Heart left ventricle (tissue), 16 donors: ENCODE measurements around the gene MACROD1. TPM values are rescaled to one million over a fixed set of nuclear protein-coding genes. Genes with fewer than 3 reads are reported as not detected.

Experiments used
- ATAC-seq, 4 donors: fragments of 200-7000 bp; cut with Tn5 transposase; one replicate each; pipeline ENCODE4 v1.9.1; 2020 to 2022; ENCODE audit warnings: moderate library complexity in 4 of 4, mild to moderate bottlenecking in 3 of 4, moderate number of reproducible peaks in 1 of 4
- DNase-seq, 5 donors: peaks; one replicate each; pipeline ENCODE4 v3.0.0-alpha.2; 2020
- H3K27ac ChIP-seq, 12 donors: fragments of 200-600 bp; sonication (generic) in 4 of 12; one replicate each; pipeline versions ENCODE4 v1.5.0 to v1.8.0; 2016 to 2022; ENCODE audit warnings: mild to moderate bottlenecking in 2 of 12
- H3K27me3 ChIP-seq, 9 donors: fragments of 200-600 bp; sonication (generic) in 2 of 9; one replicate each; pipeline versions ENCODE4 v1.5.1 to v1.8.0; 2016 to 2022; ENCODE audit warnings: mild to moderate bottlenecking in 3 of 9
- H3K36me3 ChIP-seq, 9 donors: fragments of 200-600 bp; sonication (generic) in 2 of 9; one replicate each; pipeline versions ENCODE4 v1.5.0 to v1.8.0; 2018 to 2022; ENCODE audit warnings: mild to moderate bottlenecking in 2 of 9
- H3K4me1 ChIP-seq, 12 donors: fragments of 200-600 bp; sonication (generic) in 4 of 12; one replicate each; pipeline versions ENCODE4 v1.5.0 to v1.8.0; 2016 to 2022; ENCODE audit warnings: mild to moderate bottlenecking in 3 of 12
- H3K4me3 ChIP-seq, 12 donors: fragments of 200-600 bp; sonication (generic) in 4 of 12; one replicate each; pipeline versions ENCODE4 v1.5.0 to v1.8.0; 2017 to 2022; ENCODE audit warnings: mild to moderate bottlenecking in 9 of 12, moderate library complexity in 4 of 12
- H3K9me3 ChIP-seq, 12 donors: fragments of 200-600 bp; sonication (generic) in 4 of 12; one replicate each; pipeline versions ENCODE4 v1.5.0 to v1.8.0; 2016 to 2022; ENCODE audit warnings: mild to moderate bottlenecking in 1 of 12
- CTCF ChIP-seq, 12 donors: fragments of 200-600 bp; sonication (generic) in 4 of 12; IDR thresholded peaks; one replicate each; pipeline versions ENCODE4 v1.5.0 to v1.8.0; 2018 to 2022; ENCODE audit warnings: antibody characterized with exemption in 12 of 12, mild to moderate bottlenecking in 5 of 12
- POLR2A ChIP-seq, 2 donors: fragments of 450-650 bp; IDR thresholded peaks; one replicate each; pipeline ENCODE4 v1.6.1; 2017; ENCODE audit warnings: antibody characterized with exemption in 2 of 2, mild to moderate bottlenecking in 2 of 2, moderate library complexity in 2 of 2
- WGBS, 4 donors: extraction: QIAGEN DNeasy Blood & Tissue Kit in 2 of 4; methylation state at CpG; one replicate each; pipeline versions ENCODE4 v1.1.5 to v1.1.7; 2013 to 2018; 5-methylcytosine and 5-hydroxymethylcytosine counted together
- intact Hi-C, 10 donors: fragments of 100-400 bp; cut with DNase I; formaldehyde crosslinking; loops; one replicate each; pipeline versions ENCODE4 v1.11.1 to v1.14.2; 2022
- polyA plus RNA-seq, 2 donors: library from polyadenylated mRNA; stranded (reverse); fragments of 200-250 nt; gene quantifications; one replicate each; pipeline ENCODE4 v1.2.3, GENCODE V29; 2013
- total RNA-seq, 9 donors: library from RNA; depleted of rRNA in 2 of 9; stranded (reverse); fragments of >200 nt in 2 of 9; fragmentation: NEBNext Ultra II Directional in 3 of 9; extraction: Animal tissue kit (Norgen Biotek cat#: 25700) in 3 of 9; gene quantifications; one replicate each; pipeline versions ENCODE4 v1.1.0 to v1.2.4, GENCODE V29; 2016 to 2023
- donor health status: ischemic (EF 13 %, LVEDD 7.1; RV severe dilation, severe dysfunction).
- donor health status: healthy with polysubstance abuse.
- donor health status: DM: no; HTN: yes; CAD: no.
- donor health status: DM: no; HTN: no; CAD: no.
- donor health status: ischemic (EF 25% LVEDD 6.9; RV normal size, moderate dysfunction).
- donor health status: ischemic (EF 25% LVEDD 5.7; RV mildly dilated, moderate dysfunction).
- donor health status: healthy.
- donor health status: DM: yes; HTN: yes; CAD: no.
- donor health status: ischemic (EF 35%, LVEDD 5.7; RV mildly dilated, moderate dysfunction).
- donor health status: nonischemic (EF 11% LVEDD 7.7; RV severe dilation, severe dysfunction).
- donor health status: DM: yes; HTN: yes; CAD: no.
- donor health status: PGD.
- donor health status: ischemic (EF 29% LVEDD 5.4; RV normal size, mild dysfunction).
- donor health status: nonischemic (EF 23%, LVEDD 6.1; RV moderate dilation, normal function).

MACROD1 gene
- total and polyA plus RNA-seq, 11 donors = 48.9 to 287 (median 116) TPM

GRCh38 chr11:64025205-64025604 lies 140.7 kb downstream of the MACROD1 start:
- Histone ChIP-seq H3K4me3 (no peak overlapping the region), H3K9me3 (no peaks in the 10 kb centered on the region), H3K4me1 (peaks cover 0 to 24% (median 14%) of the 10 kb centered on the region in 12 donors), H3K27ac (no peak overlapping the region), H3K27me3 (peaks cover 0 to 13% (median 0%) of the 10 kb centered on the region in 9 donors), H3K36me3 (no peaks in the 10 kb centered on the region)
- ATAC-seq = no peak
- DNase-seq = no peak
- intact Hi-C loops = no loop called here
- 86 to 94% (median 91%) methylated on average over 4 of the region's 4 CpGs for whole genome bisulfite sequencing, 4 donors
- no peak for TF ChIP-seq POLR2A (IDR thresholded peaks at IDR 0.05)
- TF ChIP-seq CTCF (IDR thresholded peaks at IDR 0.05) = no peak

GRCh38 chr11:64023712-64024710 lies 141.9 kb downstream of the MACROD1 start:
- peaks cover 0 to 9% (median 0%) of the 10 kb centered on the region in 9 donors for H3K27me3 ChIP-seq
- no peaks in the 10 kb centered on the region for H3K36me3 ChIP-seq
- no peaks in the 10 kb centered on the region for H3K9me3 ChIP-seq
- DNase-seq = no peak
- no peak overlapping the region for H3K4me3 ChIP-seq
- WGBS, 4 donors = 78 to 83% (median 79%) methylated on average over 19 to 20 of the region's 20 CpGs
- peak in 1 of 4 donors; percentile 7 for ATAC-seq
- no peak for TF ChIP-seq POLR2A (IDR thresholded peaks at IDR 0.05)
- TF ChIP-seq CTCF (IDR thresholded peaks at IDR 0.05) = no peak
- peaks cover 0 to 32% (median 16%) of the 10 kb centered on the region in 12 donors for H3K4me1 ChIP-seq
- peak overlapping the region in 11 of 12 donors; percentile 0 to 67 (median 61) for H3K27ac ChIP-seq
- intact Hi-C loops = loop anchor here in 1 of 10 donors (5.0 kb wide), 1 partner anchor 108 kb away; no protein-coding TSS in a partner anchor

GRCh38 chr11:64022125-64022784 lies 143.7 kb downstream of the MACROD1 start:
- 79 to 86% (median 83%) methylated on average over 14 of the region's 14 CpGs for WGBS, 4 donors
- Histone ChIP-seq H3K4me1 (peaks cover 0 to 36% (median 15%) of the 10 kb centered on the region in 12 donors), H3K4me3 (no peak overlapping the region), H3K36me3 (no peaks in the 10 kb centered on the region), H3K27ac (no peak overlapping the region), H3K27me3 (no peaks in the 10 kb centered on the region), H3K9me3 (no peaks in the 10 kb centered on the region)
- ATAC-seq = no peak
- intact Hi-C loops = loop anchor here in 1 of 10 donors (5.0 kb wide), 1 partner anchor 110 kb away; no protein-coding TSS in a partner anchor
- no peak for TF ChIP-seq CTCF (IDR thresholded peaks at IDR 0.05)
- TF ChIP-seq POLR2A (IDR thresholded peaks at IDR 0.05) = no peak
- DNase-seq = no peak

- H3K27me3 ChIP-seq = no peaks in the 10 kb centered on the region
- H3K9me3 ChIP-seq = no peaks in the 10 kb centered on the region
- no peak overlapping the region for H3K4me3 ChIP-seq
- TF ChIP-seq POLR2A (IDR thresholded peaks at IDR 0.05) = no peak
- no peak for TF ChIP-seq CTCF (IDR thresholded peaks at IDR 0.05)
- DNase-seq = peak in 2 of 5 donors; percentile 41 to 74
- peaks cover 0 to 36% (median 15%) of the 10 kb centered on the region in 12 donors for H3K4me1 ChIP-seq
- peak in 3 of 4 donors; percentile 35 to 53 (median 39) for ATAC-seq
- intact Hi-C loops = loop anchor here in 1 of 10 donors (5.0 kb wide), 1 partner anchor 111 kb away; no protein-coding TSS in a partner anchor
- H3K36me3 ChIP-seq = no peaks in the 10 kb centered on the region
- peak overlapping the region in 3 of 12 donors; percentile 30 to 59 (median 38) for H3K27ac ChIP-seq
- WGBS, 4 donors = 27 to 46% (median 41%) methylated on average over 8 to 10 of the region's 10 CpGs
Observed at GRCh38 chr11:64021757-64022093, 144.2 kb downstream of the MACROD1 start.
